ENCODE measurements around the gene TMEM270. TPM values are rescaled to one million over a fixed set of nuclear protein-coding genes. Genes with fewer than 3 reads are reported as not detected.

TMEM270 gene
- total RNA-seq, 6 donors from 2014 or later, result not detected

DNA sequence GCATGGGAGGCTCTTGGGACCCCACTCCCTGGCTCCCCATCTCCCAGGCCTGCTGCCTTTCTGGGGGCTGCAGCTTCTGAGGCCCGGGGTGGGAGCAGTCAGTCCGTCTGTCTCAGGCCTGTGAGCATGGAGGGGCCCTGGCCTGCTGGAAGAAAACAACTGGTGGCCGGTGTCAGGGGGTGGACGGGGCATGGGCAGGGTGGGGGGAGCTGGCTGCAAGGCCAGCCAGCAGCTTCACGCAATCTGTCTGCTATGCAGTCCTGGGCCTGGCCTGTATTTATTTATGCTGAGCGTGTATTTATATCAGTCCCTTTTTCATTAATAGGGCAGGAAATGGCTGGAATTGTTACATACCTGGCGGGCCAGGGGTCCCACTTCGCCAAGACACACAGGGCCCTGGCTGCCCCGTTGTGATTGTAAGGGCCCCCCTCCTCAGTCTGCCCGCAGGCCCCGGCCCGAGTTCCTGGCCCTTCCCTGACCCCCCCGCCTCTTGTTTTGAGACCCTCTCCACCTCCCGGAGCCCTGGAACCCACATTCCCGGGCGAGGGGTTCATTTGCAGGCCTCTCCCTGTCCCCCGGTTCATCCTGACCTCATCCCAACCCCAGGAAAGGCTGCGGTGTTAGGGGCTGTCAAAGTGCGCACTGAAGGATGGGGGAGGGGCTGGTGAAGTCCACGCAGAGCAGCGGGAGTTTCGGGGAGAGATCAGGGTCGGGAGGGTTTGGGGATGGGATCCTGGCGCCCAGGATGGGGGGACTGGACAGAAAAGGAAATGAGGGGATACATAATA is 8.2 kb downstream of the TMEM270 start:
- Histone ChIP-seq H3K36me3 (no peaks in the 10 kb centered on the region), H3K4me3 (no peak overlapping the region), H3K9me3 (no peaks in the 10 kb centered on the region), H3K4me1 (peaks cover 20 to 33% (median 25%) of the 10 kb centered on the region in 4 donors), H3K27me3 (no peaks in the 10 kb centered on the region), H3K27ac (peak overlapping the region; percentile 41 to 82 (median 65))
- TF ChIP-seq EP300 (IDR thresholded peaks at IDR 0.05), result no peak
- no peak for TF ChIP-seq POLR2AphosphoS5 (IDR thresholded peaks at IDR 0.05)
- TF ChIP-seq, protein P1, sequence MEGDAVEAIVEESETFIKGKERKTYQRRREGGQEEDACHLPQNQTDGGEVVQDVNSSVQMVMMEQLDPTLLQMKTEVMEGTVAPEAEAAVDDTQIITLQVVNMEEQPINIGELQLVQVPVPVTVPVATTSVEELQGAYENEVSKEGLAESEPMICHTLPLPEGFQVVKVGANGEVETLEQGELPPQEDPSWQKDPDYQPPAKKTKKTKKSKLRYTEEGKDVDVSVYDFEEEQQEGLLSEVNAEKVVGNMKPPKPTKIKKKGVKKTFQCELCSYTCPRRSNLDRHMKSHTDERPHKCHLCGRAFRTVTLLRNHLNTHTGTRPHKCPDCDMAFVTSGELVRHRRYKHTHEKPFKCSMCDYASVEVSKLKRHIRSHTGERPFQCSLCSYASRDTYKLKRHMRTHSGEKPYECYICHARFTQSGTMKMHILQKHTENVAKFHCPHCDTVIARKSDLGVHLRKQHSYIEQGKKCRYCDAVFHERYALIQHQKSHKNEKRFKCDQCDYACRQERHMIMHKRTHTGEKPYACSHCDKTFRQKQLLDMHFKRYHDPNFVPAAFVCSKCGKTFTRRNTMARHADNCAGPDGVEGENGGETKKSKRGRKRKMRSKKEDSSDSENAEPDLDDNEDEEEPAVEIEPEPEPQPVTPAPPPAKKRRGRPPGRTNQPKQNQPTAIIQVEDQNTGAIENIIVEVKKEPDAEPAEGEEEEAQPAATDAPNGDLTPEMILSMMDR (IDR thresholded peaks at IDR 0.05), result no peak
- peak in 1 of 2 donors; percentile 68 for DNase-seq
- WGBS, 2 donors, result 32 to 40% methylated on average over 16 to 24 of the region's 24 CpGs
- ATAC-seq (ENCODE audit: low FRiP score in 2 of 2), result peak in 1 of 2 donors; percentile 8

DNA sequence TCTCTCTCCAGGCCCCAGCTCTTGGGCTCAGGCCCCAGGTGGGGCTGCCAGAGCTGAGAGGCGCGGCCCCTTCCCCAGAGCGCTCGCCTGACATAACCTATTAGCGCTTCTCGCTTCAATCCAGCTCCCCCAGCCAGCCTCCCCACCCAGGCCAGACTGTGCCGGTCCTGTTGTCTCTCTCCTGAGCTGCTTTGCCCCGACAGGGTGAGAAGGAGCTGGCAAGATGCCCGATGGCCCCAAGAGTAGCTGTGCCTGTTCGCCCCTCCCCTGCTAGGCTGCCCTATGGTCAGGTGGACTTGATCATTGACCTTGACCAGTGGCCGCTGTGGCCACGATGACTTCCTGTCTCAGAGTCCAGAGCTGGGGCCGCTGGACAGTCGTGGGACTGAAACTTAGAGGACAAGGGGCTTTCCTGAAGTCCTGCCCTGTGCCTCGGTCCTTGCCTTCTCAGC is 9.1 kb downstream of the TMEM270 start:
- WGBS, 2 donors, result 44 to 55% methylated on average over 11 to 15 of the region's 15 CpGs
- no peaks in the 10 kb centered on the region for H3K27me3 ChIP-seq
- DNase-seq (peak in 1 of 2 donors; percentile 71), ATAC-seq (ENCODE audit: low FRiP score in 2 of 2) (peak in 1 of 2 donors; percentile 16)
- no peak overlapping the region for H3K4me3 ChIP-seq
- no peaks in the 10 kb centered on the region for H3K36me3 ChIP-seq
- TF ChIP-seq, protein P1 (IDR thresholded peaks at IDR 0.05), result no peak
- no peak for TF ChIP-seq POLR2AphosphoS5 (IDR thresholded peaks at IDR 0.05)
- TF ChIP-seq POLR2A (IDR thresholded peaks at IDR 0.05), result no peak
- TF ChIP-seq EP300 (IDR thresholded peaks at IDR 0.05), result no peak
- peaks cover 20 to 33% (median 25%) of the 10 kb centered on the region in 4 donors for H3K4me1 ChIP-seq
- no peaks in the 10 kb centered on the region for H3K9me3 ChIP-seq
- peak overlapping the region; percentile 41 to 82 (median 65) for H3K27ac ChIP-seq

DNA sequence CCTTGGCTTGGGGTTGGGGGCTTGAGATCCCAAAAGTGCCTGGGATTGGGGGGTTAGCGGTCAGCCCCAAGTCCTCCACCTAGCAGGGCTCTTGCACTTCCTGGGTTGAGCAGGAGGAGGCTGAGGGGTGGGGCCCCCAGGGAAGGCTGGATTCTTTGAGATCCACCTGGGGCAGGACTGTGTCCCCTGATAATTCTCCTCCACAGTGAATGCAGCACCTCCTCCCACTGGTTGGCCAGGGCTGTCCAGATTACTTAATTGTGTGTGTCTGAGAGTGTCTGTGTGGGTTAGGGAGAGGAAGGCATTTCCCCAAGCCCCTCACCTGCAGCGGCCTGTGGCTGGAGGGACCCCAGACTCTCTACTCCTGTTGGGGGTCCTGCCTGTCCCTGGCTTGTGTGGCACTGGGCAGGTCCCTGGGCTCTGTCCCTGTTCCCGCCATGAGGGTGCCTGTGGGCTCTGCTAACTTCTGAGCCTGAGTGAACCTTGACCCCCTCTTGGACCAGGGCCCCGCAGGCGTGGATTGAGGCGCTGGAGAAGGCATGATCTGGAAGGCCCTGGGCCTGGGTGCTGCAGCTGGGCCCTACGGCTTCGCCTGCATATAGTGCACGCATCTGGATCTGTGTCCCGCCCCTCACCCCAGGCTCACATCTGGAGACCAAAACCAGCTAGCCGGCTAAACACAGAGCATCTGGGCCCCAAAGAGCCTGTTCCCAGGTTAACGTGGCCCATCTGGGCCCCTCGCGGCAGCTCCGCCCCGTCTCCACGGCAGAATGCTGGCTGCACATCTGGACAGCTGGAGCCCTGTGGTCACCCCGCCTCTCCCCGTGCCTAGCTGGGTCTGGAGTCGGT is 10.4 kb downstream of the TMEM270 start:
- TF ChIP-seq EP300 (IDR thresholded peaks at IDR 0.05) (no peak), POLR2AphosphoS5 (IDR thresholded peaks at IDR 0.05) (no peak), POLR2A (IDR thresholded peaks at IDR 0.05) (no peak)
- TF ChIP-seq, protein P1 (IDR thresholded peaks at IDR 0.05), result no peak
- H3K36me3 ChIP-seq, result no peaks in the 10 kb centered on the region
- ATAC-seq (ENCODE audit: low FRiP score in 2 of 2) (peak; percentile 4 to 46), DNase-seq (peak in 1 of 2 donors; percentile 75)
- H3K4me1 ChIP-seq, result peaks cover 20 to 33% (median 25%) of the 10 kb centered on the region in 4 donors
- no peaks in the 10 kb centered on the region for H3K9me3 ChIP-seq
- no peak overlapping the region for H3K4me3 ChIP-seq
- H3K27ac ChIP-seq, result peak overlapping the region in 3 of 4 donors; percentile 21 to 77 (median 74)
- WGBS, 2 donors, result 85% methylated on average over 18 of the region's 20 CpGs; no CpG with 5 or more reads in 1 of the 2 donors
- no peaks in the 10 kb centered on the region for H3K27me3 ChIP-seq

DNA sequence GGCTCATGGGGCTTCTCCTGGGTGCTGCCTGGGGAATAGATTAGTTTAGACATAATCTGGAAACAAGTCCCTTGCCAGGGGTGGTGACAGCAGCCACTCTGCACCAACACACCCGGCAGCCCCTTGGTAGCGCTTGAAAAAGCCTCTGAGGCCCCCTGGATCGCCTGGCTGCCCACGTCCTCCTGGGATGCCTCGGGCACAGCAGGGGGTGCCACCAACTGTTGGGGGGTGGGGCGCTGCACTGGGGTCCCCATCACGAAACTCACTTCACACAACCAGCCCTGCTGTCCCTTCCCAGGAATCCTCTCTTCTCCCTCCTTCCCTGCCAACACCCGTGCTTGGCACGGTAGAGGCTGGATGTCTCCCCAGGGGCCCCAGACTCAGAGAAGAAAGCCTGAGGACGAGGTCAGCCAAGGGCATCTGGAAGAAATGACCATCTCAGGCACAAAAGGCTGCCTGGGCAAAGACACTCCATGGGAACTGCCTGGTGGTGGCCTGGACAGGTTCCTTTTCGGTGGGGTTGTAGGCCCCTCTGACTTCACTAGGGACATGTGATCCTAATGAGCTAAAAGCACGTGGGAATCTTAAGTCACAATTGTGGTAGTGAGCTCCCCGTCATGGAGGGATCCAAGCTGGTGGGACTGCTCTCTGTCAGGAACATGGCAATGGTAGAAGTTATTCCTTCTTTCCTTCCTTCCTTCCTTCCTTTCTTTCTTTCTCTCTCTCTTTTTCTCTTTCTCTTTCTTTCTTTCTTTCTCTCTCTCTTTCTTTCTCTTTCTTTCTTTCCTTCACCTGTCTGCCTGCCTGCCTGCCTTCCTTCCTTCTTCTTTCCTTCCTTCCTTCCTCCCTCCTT is 11.3 kb downstream of the TMEM270 start:
- no peak for ATAC-seq (ENCODE audit: low FRiP score in 2 of 2)
- H3K4me1 ChIP-seq, result peaks cover 20 to 33% (median 25%) of the 10 kb centered on the region in 4 donors
- peak overlapping the region in 3 of 4 donors; percentile 21 to 77 (median 74) for H3K27ac ChIP-seq
- TF ChIP-seq POLR2AphosphoS5 (IDR thresholded peaks at IDR 0.05), result no peak
- TF ChIP-seq EP300 (IDR thresholded peaks at IDR 0.05), result no peak
- no peak for TF ChIP-seq POLR2A (IDR thresholded peaks at IDR 0.05)
- 73 to 78% methylated on average over 8 to 13 of the region's 13 CpGs for WGBS, 2 donors
- H3K36me3 ChIP-seq, result no peaks in the 10 kb centered on the region
- no peaks in the 10 kb centered on the region for H3K9me3 ChIP-seq
- DNase-seq, result no peak
- no peak overlapping the region for H3K4me3 ChIP-seq
- no peaks in the 10 kb centered on the region for H3K27me3 ChIP-seq
